H9 (cell line): Measurements from ENCODE around the gene AIFM2. TPM values are rescaled to one million over a fixed set of nuclear protein-coding genes. Genes with fewer than 3 reads are reported as not detected.

ENCODE experiments used
- DNase-seq: peaks from one replicate; pipeline ENCODE4 v3.0.0-alpha.2; 2017
- H2AFZ ChIP-seq: one replicate; pipeline ENCODE4 v1.6.1; 2013; ENCODE audit warnings: mild to moderate bottlenecking, low read length, control low read depth, moderate library complexity
- H2AK5ac ChIP-seq: 2 replicates; pipeline ENCODE4 v1.6.1; 2013; ENCODE audit warnings: low read length, control low read depth, mixed read lengths; ENCODE audit not compliant: insufficient read length
- H2BK120ac ChIP-seq: one replicate; pipeline ENCODE4 v1.6.1; 2013; ENCODE audit warnings: low read depth, mild to moderate bottlenecking, low read length, control low read depth, inconsistent platforms; ENCODE audit not compliant: poor library complexity, severe bottlenecking
- H2BK12ac ChIP-seq: 2 replicates; pipeline ENCODE4 v1.6.1; 2013; ENCODE audit warnings: low read length, control low read depth, mixed read lengths, low read depth; ENCODE audit not compliant: insufficient read length
- H2BK15ac ChIP-seq: 2 replicates; pipeline ENCODE4 v1.6.1; 2013; ENCODE audit warnings: low read depth, low read length, control low read depth
- H2BK20ac ChIP-seq: one replicate; pipeline ENCODE4 v1.6.1; 2013; ENCODE audit warnings: low read depth, mild to moderate bottlenecking, low read length, control low read depth, inconsistent platforms; ENCODE audit not compliant: poor library complexity, severe bottlenecking
- H2BK5ac ChIP-seq: 2 replicates; pipeline ENCODE4 v1.6.1; 2013; ENCODE audit warnings: low read length, control low read depth, mixed read lengths; ENCODE audit not compliant: insufficient read length
- H3K14ac ChIP-seq: 2 replicates; pipeline ENCODE4 v1.6.1; 2013; ENCODE audit warnings: low read length, control low read depth; ENCODE audit not compliant: insufficient read depth
- H3K18ac ChIP-seq: 2 replicates; pipeline ENCODE4 v1.6.1; 2013; ENCODE audit warnings: low read depth, mild to moderate bottlenecking, mixed read lengths, low read length, control low read depth; ENCODE audit not compliant: insufficient read length
- H3K23ac ChIP-seq: 2 replicates; pipeline ENCODE4 v1.6.1; 2013; ENCODE audit warnings: low read length, control low read depth, mixed read lengths, low read depth; ENCODE audit not compliant: insufficient read length
- H3K23me2 ChIP-seq: 2 replicates; pipeline ENCODE4 v1.6.1; 2013; ENCODE audit warnings: low read depth, mild to moderate bottlenecking, mixed read lengths, low read length, control low read depth; ENCODE audit not compliant: insufficient read length, poor library complexity, severe bottlenecking
- H3K27ac ChIP-seq: 2 replicates; pipeline ENCODE4 v1.5.1; 2013; ENCODE audit warnings: low read length, control low read depth, mixed read lengths, low read depth; ENCODE audit not compliant: insufficient read length
- H3K27me3 ChIP-seq: 2 replicates; pipeline ENCODE4 v1.6.1; 2013; ENCODE audit warnings: low read length, control low read depth, inconsistent platforms; ENCODE audit not compliant: insufficient read depth
- H3K4ac ChIP-seq: 2 replicates; pipeline ENCODE4 v1.6.1; 2013; ENCODE audit warnings: low read depth, mild to moderate bottlenecking, control low read depth, inconsistent platforms, low read length, moderate library complexity
- H3K4me1 ChIP-seq: 2 replicates; pipeline ENCODE4 v1.6.1; 2013; ENCODE audit warnings: low read length, control low read depth, inconsistent platforms; ENCODE audit not compliant: insufficient read depth
- H3K4me2 ChIP-seq: 2 replicates; pipeline ENCODE4 v1.6.1; 2013; ENCODE audit warnings: low read length, control low read depth, mixed read lengths; ENCODE audit not compliant: insufficient read length, insufficient read depth
- H3K56ac ChIP-seq: 2 replicates; pipeline ENCODE4 v1.6.1; 2013; ENCODE audit warnings: low read depth, mild to moderate bottlenecking, mixed read lengths, low read length, control low read depth; ENCODE audit not compliant: insufficient read length
- H3K79me1 ChIP-seq: 2 replicates; pipeline ENCODE4 v1.6.1; 2013; ENCODE audit warnings: low read depth, mild to moderate bottlenecking, moderate library complexity, low read length, control low read depth, inconsistent platforms; ENCODE audit not compliant: insufficient read depth, poor library complexity, severe bottlenecking
- H3K79me2 ChIP-seq: 2 replicates; pipeline ENCODE4 v1.6.1; 2013; ENCODE audit warnings: low read length, control low read depth, inconsistent platforms; ENCODE audit not compliant: insufficient read depth
- H3K9ac ChIP-seq: 2 replicates; pipeline ENCODE4 v1.6.1; 2013; ENCODE audit warnings: low read length, control low read depth, mixed read lengths; ENCODE audit not compliant: insufficient read length; ENCODE audit errors: extremely low read depth
- H3K9me3 ChIP-seq: one replicate; pipeline ENCODE4 v1.6.1; 2013; ENCODE audit warnings: low read depth, low read length, inconsistent platforms; ENCODE audit not compliant: control insufficient read depth
- H3T11ph ChIP-seq: one replicate; pipeline ENCODE4 v1.6.1; 2013; ENCODE audit warnings: mild to moderate bottlenecking, low read length, control low read depth, inconsistent platforms
- H4K20me1 ChIP-seq: one replicate; pipeline ENCODE4 v1.6.1; 2013; ENCODE audit not compliant: control insufficient read depth, insufficient read length, insufficient read depth
- H4K5ac ChIP-seq: 2 replicates; pipeline ENCODE4 v1.6.1; 2013; ENCODE audit warnings: low read depth, mild to moderate bottlenecking, mixed read lengths, low read length, control low read depth; ENCODE audit not compliant: insufficient read length
- H4K8ac ChIP-seq: replicated peaks from 2 replicates; pipeline ENCODE4 v1.6.1; 2013; ENCODE audit warnings: low read length, control low read depth, mixed read lengths, low read depth; ENCODE audit not compliant: insufficient read length
- H4K91ac ChIP-seq: 2 replicates; pipeline ENCODE4 v1.6.1; 2013; ENCODE audit warnings: low read depth, mild to moderate bottlenecking, moderate library complexity, mixed read lengths, low read length, control low read depth; ENCODE audit not compliant: insufficient read length
- H3K27ac Mint-ChIP-seq, 3 experiments: 2 replicates in 2 of 3; 3 replicates in 1 of 3; pipeline ENCODE4 v1.8.0; 2020 to 2021; ENCODE audit warnings: mixed read lengths in 3 of 3, mild to moderate bottlenecking in 1 of 3, moderate library complexity in 1 of 3
- H3K27me3 Mint-ChIP-seq: 2 replicates; pipeline ENCODE4 v1.8.0; 2021; ENCODE audit warnings: low read depth, mild to moderate bottlenecking, moderate library complexity, mixed read lengths
- H3K36me3 Mint-ChIP-seq, 3 experiments: 2 replicates in 2 of 3; 3 replicates in 1 of 3; pipeline ENCODE4 v1.8.0; 2020 to 2021; ENCODE audit warnings: low read depth in 3 of 3, mixed read lengths in 3 of 3; ENCODE audit not compliant: insufficient read depth in 1 of 3
- H3K4me1 Mint-ChIP-seq, 2 experiments: 2 replicates each; pipeline ENCODE4 v1.8.0; 2020; ENCODE audit warnings: mixed read lengths in 2 of 2
- H3K4me3 Mint-ChIP-seq, 2 experiments: 2 replicates in 1 of 2; 3 replicates in 1 of 2; pipeline ENCODE4 v1.8.0; 2020 to 2021; ENCODE audit warnings: mild to moderate bottlenecking in 2 of 2, mixed read lengths in 2 of 2, moderate library complexity in 1 of 2
- H3K9me3 Mint-ChIP-seq, 2 experiments: 2 replicates in 1 of 2; 3 replicates in 1 of 2; pipeline ENCODE4 v1.8.0; 2020; ENCODE audit warnings: mild to moderate bottlenecking in 2 of 2, mixed read lengths in 2 of 2, moderate library complexity in 1 of 2
- CTCF ChIP-seq: fragments of 200-600 bp; sonication (generic); conservative IDR thresholded peaks from 3 replicates; pipeline ENCODE4 v1.8.0; 2021; ENCODE audit warnings: antibody characterized with exemption, mild to moderate bottlenecking
- total RNA-seq: library from RNA; stranded (reverse); gene quantifications from 2 replicates; pipeline ENCODE4 v1.2.1, GENCODE V29; 2021

Gene AIFM2
- total RNA-seq, 1 experiment from 2014 or later: 5.3 TPM

- Mint-ChIP-seq H3K4me1 (peaks cover 0 to 4% of the 10 kb centered on the region in 2 experiments; a peak in 1 of 4 replicates), H3K4me3 (no peak overlapping the region), H3K36me3 (peaks cover 4 to 42% (median 11%) of the 10 kb centered on the region in 3 experiments; a peak in 5 of 7 replicates), H3K9me3 (no peaks in the 10 kb centered on the region), H3K27ac (no peak overlapping the region), H3K27me3 (no peaks in the 10 kb centered on the region)
- no peak for TF ChIP-seq CTCF
- Histone ChIP-seq H3K4ac (no peak overlapping the region), H4K20me1 (no peaks in the 10 kb centered on the region), H4K5ac (no peak overlapping the region), H3K27me3 (no peaks in the 10 kb centered on the region), H2AFZ (no peak overlapping the region), H3K4me2 (no peak overlapping the region), H3K79me1 (no peaks in the 10 kb centered on the region), H3K56ac (no peak overlapping the region), H3K23me2 (no peaks in the 10 kb centered on the region), H4K8ac (no peak overlapping the region), H3K79me2 (no peaks in the 10 kb centered on the region), H2BK12ac (no peak overlapping the region), H2BK5ac (no peak overlapping the region), H3K4me1 (no peaks in the 10 kb centered on the region), H3T11ph (no peak overlapping the region), H3K27ac (no peak overlapping the region), H3K9ac (no peak overlapping the region), H2BK20ac (no peak overlapping the region), H2AK5ac (no peak overlapping the region), H3K14ac (no peak overlapping the region), H2BK120ac (no peak overlapping the region), H3K23ac (no peak overlapping the region), H3K9me3 (no peaks in the 10 kb centered on the region), H4K91ac (no peak overlapping the region), H3K18ac (no peak overlapping the region), H2BK15ac (no peak overlapping the region)
- DNase-seq: no peak
Measured at GRCh38 chr10:70097459-70097858, 35.2 kb downstream of the AIFM2 start.
